GM19099 (cell line): ENCODE measurements around the gene TBX3.

Experiments used
- POLR2A ChIP-seq: IDR thresholded peaks from 3 replicates; pipeline ENCODE4 v1.6.1; 2011; ENCODE audit warnings: low read depth; ENCODE audit not compliant: insufficient read length; ENCODE audit errors: extremely low read depth

The TBX3 gene

GRCh38 chr12:114678718-114679117 is 5.3 kb downstream of the TBX3 start:
- no peak for TF ChIP-seq POLR2A

- TF ChIP-seq POLR2A: no peak
Measured at GRCh38 chr12:114678028-114678427, 5.9 kb downstream of the TBX3 start.

- TF ChIP-seq POLR2A: no peak
Measured at GRCh38 chr12:114676142-114676741, 7.7 kb downstream of the TBX3 start.

- TF ChIP-seq POLR2A: no peak
Measured at GRCh38 chr12:114674251-114675047, 9.5 kb downstream of the TBX3 start.

GRCh38 chr12:114673901-114674250 is 10.1 kb downstream of the TBX3 start:
- no peak for TF ChIP-seq POLR2A

- no peak for TF ChIP-seq POLR2A
Measured at GRCh38 chr12:114673169-114673833, 10.7 kb downstream of the TBX3 start.

GRCh38 chr12:114672817-114673168 is 11.2 kb downstream of the TBX3 start:
- TF ChIP-seq POLR2A: no peak

GRCh38 chr12:114671443-114672411 is 12.2 kb downstream of the TBX3 start:
- TF ChIP-seq POLR2A: no peak

- no peak for TF ChIP-seq POLR2A
Measured at GRCh38 chr12:114671066-114671442, 12.9 kb downstream of the TBX3 start.

- no peak for TF ChIP-seq POLR2A
Measured at GRCh38 chr12:114670291-114670980, 13.5 kb downstream of the TBX3 start.

- TF ChIP-seq POLR2A: no peak
Measured at GRCh38 chr12:114669401-114670290, 14.3 kb downstream of the TBX3 start.

- TF ChIP-seq POLR2A: no peak
Measured at GRCh38 chr12:114668886-114669288, 15.1 kb downstream of the TBX3 start.

GRCh38 chr12:114668151-114668885 is 15.7 kb downstream of the TBX3 start:
- no peak for TF ChIP-seq POLR2A
